ENCODE results near the gene TRIM45.

TRIM45 gene

DNA sequence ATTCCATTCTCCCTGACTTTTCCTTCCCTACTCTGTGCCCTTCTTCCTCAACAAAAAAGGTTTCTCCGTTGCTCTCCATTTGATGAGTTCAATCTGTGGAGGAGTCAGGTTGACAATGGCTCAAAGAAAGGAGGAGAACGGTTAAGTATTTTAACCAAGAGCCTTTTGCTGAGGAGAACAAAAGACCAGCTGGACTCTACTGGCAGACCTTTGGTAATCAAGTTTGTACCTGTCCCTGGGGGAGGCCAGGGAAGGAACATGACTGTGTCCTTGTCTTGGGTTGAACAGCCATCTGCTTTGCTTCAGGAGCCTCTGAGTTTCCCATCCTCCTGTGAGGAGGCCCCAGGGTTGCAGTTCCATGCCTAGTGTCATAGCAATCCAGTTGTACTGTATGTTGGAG is 31.6 kb downstream of the TRIM45 start:
- CTCF ChIA-PET: interaction anchor here (1.2 to 2.5 kb wide), 5 partner anchors 8 to 39 kb away, joined by 3 to 12 read pairs (median 5); no protein-coding TSS in a partner anchor
- POLR2A ChIA-PET: no interaction called here

GRCh38 chr1:117087686-117088085 is 33.9 kb downstream of the TRIM45 start:
- CTCF ChIA-PET: interaction anchor here (1.2 to 1.9 kb wide), 4 partner anchors 13 to 40 kb away, joined by 3 to 6 read pairs (median 3); no protein-coding TSS in a partner anchor
- no peak for DNase-seq (ENCODE audit: extremely low spot score)
- POLR2A ChIA-PET: no interaction called here
- TF ChIP-seq, protein P1, sequence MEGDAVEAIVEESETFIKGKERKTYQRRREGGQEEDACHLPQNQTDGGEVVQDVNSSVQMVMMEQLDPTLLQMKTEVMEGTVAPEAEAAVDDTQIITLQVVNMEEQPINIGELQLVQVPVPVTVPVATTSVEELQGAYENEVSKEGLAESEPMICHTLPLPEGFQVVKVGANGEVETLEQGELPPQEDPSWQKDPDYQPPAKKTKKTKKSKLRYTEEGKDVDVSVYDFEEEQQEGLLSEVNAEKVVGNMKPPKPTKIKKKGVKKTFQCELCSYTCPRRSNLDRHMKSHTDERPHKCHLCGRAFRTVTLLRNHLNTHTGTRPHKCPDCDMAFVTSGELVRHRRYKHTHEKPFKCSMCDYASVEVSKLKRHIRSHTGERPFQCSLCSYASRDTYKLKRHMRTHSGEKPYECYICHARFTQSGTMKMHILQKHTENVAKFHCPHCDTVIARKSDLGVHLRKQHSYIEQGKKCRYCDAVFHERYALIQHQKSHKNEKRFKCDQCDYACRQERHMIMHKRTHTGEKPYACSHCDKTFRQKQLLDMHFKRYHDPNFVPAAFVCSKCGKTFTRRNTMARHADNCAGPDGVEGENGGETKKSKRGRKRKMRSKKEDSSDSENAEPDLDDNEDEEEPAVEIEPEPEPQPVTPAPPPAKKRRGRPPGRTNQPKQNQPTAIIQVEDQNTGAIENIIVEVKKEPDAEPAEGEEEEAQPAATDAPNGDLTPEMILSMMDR (IDR thresholded peaks at IDR 0.05; ENCODE audit: control extremely low read depth, extremely low read depth, low read depth, missing control alignments): no peak

More for the DNA sequence above, 31.6 kb downstream of the TRIM45 start:
- DNase-seq (ENCODE audit: extremely low spot score): no peak
- TF ChIP-seq, protein P1 (IDR thresholded peaks at IDR 0.05; ENCODE audit: control extremely low read depth, extremely low read depth, low read depth, missing control alignments): no peak

- ChIA-PET POLR2A (no interaction called here), CTCF (interaction anchor here (4.7 kb wide), 1 partner anchor 16 kb away, joined by 35 read pairs; no protein-coding TSS in a partner anchor)
- TF ChIP-seq, protein P1 (IDR thresholded peaks at IDR 0.05; ENCODE audit: control extremely low read depth, extremely low read depth, low read depth, missing control alignments): no peak
These were observed 37.3 kb downstream of the TRIM45 start for GRCh38 chr1:117084231-117084630.

GRCh38 chr1:117079737-117080136 is 41.8 kb downstream of the TRIM45 start:
- ChIA-PET CTCF (interaction anchor here (1.2 to 4.7 kb wide), 3 partner anchors 10 to 12 kb away, joined by 7 to 35 read pairs (median 7); no protein-coding TSS in a partner anchor), POLR2A (interaction anchor here (0.7 kb wide), 1 partner anchor 253 kb away, joined by 3 read pairs; no protein-coding TSS in a partner anchor)
- TF ChIP-seq, protein P1 (IDR thresholded peaks at IDR 0.05; ENCODE audit: control extremely low read depth, extremely low read depth, low read depth, missing control alignments): no peak
- no peak for DNase-seq (ENCODE audit: extremely low spot score)

More at GRCh38 chr1:117084231-117084630, 37.3 kb downstream of the TRIM45 start:
- DNase-seq (ENCODE audit: extremely low spot score): no peak

DNA sequence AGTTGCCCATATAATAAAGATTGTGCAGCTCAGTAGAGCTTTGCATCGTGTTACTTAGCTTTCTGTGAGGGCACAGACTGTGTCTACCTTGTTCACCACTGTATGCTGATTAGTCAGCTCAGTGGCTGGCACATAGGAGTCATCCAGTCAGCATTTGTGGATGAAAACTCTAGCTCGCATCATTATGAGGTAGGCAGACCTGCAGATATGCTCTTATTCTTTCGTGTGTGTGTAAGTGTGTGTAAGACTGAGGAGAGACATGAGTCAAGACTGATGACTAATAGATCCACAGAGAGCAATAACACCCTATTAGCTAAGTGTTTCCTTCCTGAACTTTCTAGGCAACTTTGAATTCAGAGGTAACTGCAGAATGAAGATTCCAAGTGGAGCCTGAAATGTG is 44.3 kb downstream of the TRIM45 start:
- DNase-seq (ENCODE audit: extremely low spot score): no peak
- POLR2A ChIA-PET: no interaction called here
- TF ChIP-seq, protein P1 (IDR thresholded peaks at IDR 0.05; ENCODE audit: control extremely low read depth, extremely low read depth, low read depth, missing control alignments): no peak
- CTCF ChIA-PET: interaction anchor here (1.5 kb wide), 1 partner anchor 10 kb away, joined by 11 read pairs; no protein-coding TSS in a partner anchor

GRCh38 chr1:117076648-117077047 is 44.9 kb downstream of the TRIM45 start:
- ChIA-PET CTCF (interaction anchor here (1.5 kb wide), 1 partner anchor 9 kb away, joined by 11 read pairs; no protein-coding TSS in a partner anchor), POLR2A (no interaction called here)
- TF ChIP-seq, protein P1 (IDR thresholded peaks at IDR 0.05; ENCODE audit: control extremely low read depth, extremely low read depth, low read depth, missing control alignments): no peak
- no peak for DNase-seq (ENCODE audit: extremely low spot score)

All from GM10248 (cell line).